Keratinocyte (primary cell): Measurements from ENCODE around the gene RAB14. TPM values are rescaled to one million over a fixed set of nuclear protein-coding genes. Genes with fewer than 3 reads are reported as not detected.
"Not testable (repeated sequence)": the region's sequence is repeated elsewhere in the genome, so short reads cannot be mapped to it uniquely, and the experiment has no call there.

ENCODE experiments used
- DNase-seq: peaks from one replicate; pipeline ENCODE4 v3.0.0-alpha.2; 2011; ENCODE audit warnings: low read depth, missing footprints, low spot score
- FAIRE-seq: peaks from 2 replicates; lab custom pipeline; 2011; peaks lifted over from hg19 to GRCh38; lab: Jason Lieb, UNC
- H2AFZ ChIP-seq: 2 replicates; pipeline ENCODE4 v1.6.0; 2012; ENCODE audit warnings: low read length, control low read depth, inconsistent platforms; ENCODE audit not compliant: control insufficient read depth
- H3K27ac ChIP-seq: 2 replicates; pipeline ENCODE4 v1.5.1; 2011; ENCODE audit warnings: low read length; ENCODE audit not compliant: control insufficient read depth, insufficient read depth
- H3K27me3 ChIP-seq: 3 replicates; pipeline ENCODE4 v1.6.0; 2011; ENCODE audit warnings: low read length; ENCODE audit not compliant: control insufficient read depth, insufficient read depth; ENCODE audit errors: extremely low read depth
- H3K36me3 ChIP-seq, 2 experiments: 2 replicates in 1 of 2; 3 replicates in 1 of 2; pipeline ENCODE4 v1.5.1; 2011; ENCODE audit warnings: low read length in 2 of 2, mild to moderate bottlenecking in 1 of 2; ENCODE audit not compliant: control insufficient read depth in 2 of 2, insufficient read depth in 2 of 2; ENCODE audit errors: extremely low read depth in 1 of 2
- H3K4me1 ChIP-seq: 3 replicates; pipeline ENCODE4 v1.5.1; 2011; ENCODE audit warnings: low read length; ENCODE audit not compliant: control insufficient read depth, insufficient read depth; ENCODE audit errors: extremely low read depth
- H3K4me2 ChIP-seq: 3 replicates; pipeline ENCODE4 v1.6.0; 2011; ENCODE audit warnings: low read depth, low read length; ENCODE audit not compliant: control insufficient read depth, insufficient read depth; ENCODE audit errors: extremely low read depth
- H3K4me3 ChIP-seq, 3 experiments: fragments of 200-600 bp in 1 of 3; sonication (generic) in 1 of 3; 2 replicates in 2 of 3; 3 replicates in 1 of 3; pipeline ENCODE4 v1.5.1; 2011 to 2016; ENCODE audit warnings: low read length in 3 of 3, mild to moderate bottlenecking in 3 of 3, control low read depth in 2 of 3, inconsistent platforms in 1 of 3, low read depth in 1 of 3, mixed read lengths in 1 of 3, mixed run types in 1 of 3, moderate library complexity in 1 of 3; ENCODE audit not compliant: control insufficient read depth in 2 of 3, insufficient read depth in 2 of 3; ENCODE audit errors: extremely low read depth in 1 of 3
- H3K79me2 ChIP-seq: 2 replicates; pipeline ENCODE4 v1.6.0; 2012; ENCODE audit warnings: low read length; ENCODE audit not compliant: control insufficient read depth, insufficient read depth
- H3K9ac ChIP-seq: 3 replicates; pipeline ENCODE4 v1.6.0; 2011; ENCODE audit warnings: low read length; ENCODE audit not compliant: control insufficient read depth, insufficient read depth; ENCODE audit errors: extremely low read depth
- H3K9me1 ChIP-seq: 3 replicates; pipeline ENCODE4 v1.6.0; 2011; ENCODE audit warnings: low read length; ENCODE audit not compliant: control insufficient read depth, insufficient read depth; ENCODE audit errors: extremely low read depth
- H3K9me3 ChIP-seq: 2 replicates; pipeline ENCODE4 v1.5.1; 2012; ENCODE audit warnings: low read depth, low read length; ENCODE audit not compliant: control insufficient read depth
- H4K20me1 ChIP-seq: 3 replicates; pipeline ENCODE4 v1.6.0; 2011; ENCODE audit warnings: low read length; ENCODE audit not compliant: control insufficient read depth, insufficient read depth; ENCODE audit errors: extremely low read depth
- CTCF ChIP-seq, 3 experiments: IDR thresholded peaks in 1 of 3; conservative IDR thresholded peaks in 1 of 3; optimal IDR thresholded peaks in 1 of 3; 2 replicates in 2 of 3; 3 replicates in 1 of 3; pipeline versions ENCODE3 to v1.5.1; 2011; ENCODE audit warnings: low read length in 3 of 3, mild to moderate bottlenecking in 3 of 3, moderate library complexity in 2 of 3, control low read depth in 1 of 3, inconsistent platforms in 1 of 3; ENCODE audit not compliant: insufficient read depth in 2 of 3; ENCODE audit errors: extremely low read depth in 1 of 3
- EZH2 ChIP-seq: IDR thresholded peaks from one replicate; pipeline ENCODE4 v1.6.1; 2012; ENCODE audit warnings: inconsistent platforms, mild to moderate bottlenecking, low read length, moderate library complexity
- dilution Hi-C: fragments of 300-500 bp; cut with MboI; formaldehyde crosslinking; loops from one replicate; pipeline ENCODE4 v1.7.0; 2020; ENCODE audit warnings: low sequenced_read_pairs; ENCODE audit not compliant: extremely low pct_ligation_motif_present
- polyA plus RNA-seq, 5 experiments: library from polyadenylated mRNA; depleted of rRNA in 3 of 5; stranded (reverse) in 3 of 5; stranded (forward) in 1 of 5; unstranded in 1 of 5; fragments of >200 nt; gene quantifications; 1 replicate in 1 of 5; 2 replicates in 3 of 5; 3 replicates in 1 of 5; pipeline versions ENCODE4 v1.2.1 to v1.2.3, GENCODE V29; 2011 to 2012; ENCODE audit warnings: missing spikeins in 2 of 5, low read depth in 1 of 5, low replicate concordance in 1 of 5

The RAB14 gene
- polyA plus RNA-seq, 1 donor (not counting 4 experiments of a cell fraction or from before 2014, with no cell fraction given) = 42.8 TPM

- Histone ChIP-seq H3K36me3 (peaks cover 22 to 37% of the 10 kb centered on the region in 2 experiments), H4K20me1 (no peaks in the 10 kb centered on the region), H3K27me3 (no peaks in the 10 kb centered on the region), H3K4me1 (no peaks in the 10 kb centered on the region), H3K9me3 (no peaks in the 10 kb centered on the region), H3K9me1 (no peaks in the 10 kb centered on the region), H3K4me3 (no peak overlapping the region), H3K4me2 (no peak overlapping the region), H2AFZ (no peak overlapping the region), H3K27ac (no peak overlapping the region), H3K9ac (no peak overlapping the region), H3K79me2 (peaks cover 44% of the 10 kb centered on the region)
- TF ChIP-seq EZH2 = no peak
- TF ChIP-seq CTCF (optimal IDR thresholded peaks at IDR 0.05 in 1 of 3, IDR thresholded peaks at IDR 0.05 in 1 of 3, conservative IDR thresholded peaks at IDR 0.05 in 1 of 3; ENCODE audit: extremely low read depth in 1 of 3, insufficient read depth in 2 of 3, low read length in 3 of 3) = no peak
- no peak for DNase-seq
- dilution Hi-C loops = no loop called here
- FAIRE-seq = no peak
Observed at GRCh38 chr9:121182101-121182836, 19.4 kb downstream of the RAB14 start.

- peaks cover 17 to 35% of the 10 kb centered on the region in 2 experiments for H3K36me3 ChIP-seq
Observed at GRCh38 chr9:121179930-121180681, 21.6 kb downstream of the RAB14 start.

GRCh38 chr9:121179373-121179721 lies 22.3 kb downstream of the RAB14 start:
- H3K27me3 ChIP-seq, H3K27ac ChIP-seq, H2AFZ ChIP-seq, H3K4me2 ChIP-seq, H3K4me3 ChIP-seq, DNase-seq, H3K9me3 ChIP-seq, dilution Hi-C loops, H3K9me1 ChIP-seq, H4K20me1 ChIP-seq, H3K4me1 ChIP-seq, H3K9ac ChIP-seq: not testable (repeated sequence)
- Histone ChIP-seq H3K79me2 (peaks cover 18% of the 10 kb centered on the region), H3K36me3 (peaks cover 18 to 32% of the 10 kb centered on the region in 2 experiments)
- peak; percentile 20 for FAIRE-seq

More at GRCh38 chr9:121179930-121180681, 21.6 kb downstream of the RAB14 start:
- FAIRE-seq (peak; percentile 51), DNase-seq (no peak)
- H3K9me1 ChIP-seq = no peaks in the 10 kb centered on the region
- no peak overlapping the region for H3K4me2 ChIP-seq
- TF ChIP-seq CTCF (optimal IDR thresholded peaks at IDR 0.05 in 1 of 3, IDR thresholded peaks at IDR 0.05 in 1 of 3, conservative IDR thresholded peaks at IDR 0.05 in 1 of 3; ENCODE audit: extremely low read depth in 1 of 3, insufficient read depth in 2 of 3, low read length in 3 of 3) = no peak
- no peak for TF ChIP-seq EZH2
- H3K27ac ChIP-seq = no peak overlapping the region
- H3K27me3 ChIP-seq = no peaks in the 10 kb centered on the region
- H3K4me1 ChIP-seq = no peaks in the 10 kb centered on the region
- peaks cover 23% of the 10 kb centered on the region for H3K79me2 ChIP-seq
- no peak overlapping the region for H3K4me3 ChIP-seq
- no peak overlapping the region for H3K9ac ChIP-seq
- H2AFZ ChIP-seq = no peak overlapping the region
- no peaks in the 10 kb centered on the region for H4K20me1 ChIP-seq
- H3K9me3 ChIP-seq = no peaks in the 10 kb centered on the region
- dilution Hi-C loops = no loop called here
